Left ventricle myocardium inferior (tissue), 1 donor: ENCODE data around the gene NUTM2F. TPM values are rescaled to one million over a fixed set of nuclear protein-coding genes. Genes with fewer than 3 reads are reported as not detected.
"Not testable (repeated sequence)": the region's sequence is repeated elsewhere in the genome, so short reads cannot be mapped to it uniquely, and the experiment has no call there.

Source experiments
- DNase-seq: peaks from one replicate; pipeline ENCODE4 v3.0.0-alpha.2; 2020
- H3K27ac ChIP-seq: fragments of 200-600 bp; replicated peaks from 2 replicates; pipeline ENCODE4 v1.8.0; 2021
- H3K27me3 ChIP-seq: fragments of 200-600 bp; 2 replicates; pipeline ENCODE4 v1.8.0; 2021; ENCODE audit warnings: low read depth
- H3K36me3 ChIP-seq: fragments of 200-600 bp; 2 replicates; pipeline ENCODE4 v1.8.0; 2021
- H3K4me1 ChIP-seq: fragments of 200-600 bp; 2 replicates; pipeline ENCODE4 v1.8.0; 2021
- H3K4me3 ChIP-seq: fragments of 200-600 bp; 2 replicates; pipeline ENCODE4 v1.8.0; 2021; ENCODE audit warnings: mild to moderate bottlenecking, moderate library complexity
- H3K9me3 ChIP-seq: fragments of 200-600 bp; replicated peaks from 2 replicates; pipeline ENCODE4 v1.8.0; 2021
- intact Hi-C: fragments of 100-400 bp; cut with micrococcal nuclease; formaldehyde crosslinking; loops from one replicate; pipeline ENCODE4 v1.11.0; 2022
- total RNA-seq: library from RNA; stranded (reverse); fragmentation: NEBNext Ultra II Directional; extraction: Animal tissue kit (Norgen Biotek cat#: 25700); gene quantifications from one replicate; pipeline ENCODE4 v1.2.1, GENCODE V29; 2021
- TF ChIP-seq, protein P1 (sequence below): fragments of 200-600 bp; IDR thresholded peaks from 2 replicates; pipeline ENCODE4 v1.8.0; 2021; ENCODE audit warnings: antibody characterized with exemption, mild to moderate bottlenecking, borderline replicate concordance
- donor health status: DM: no; HTN: yes; CAD: no; lungs with severe emphysema.

Gene NUTM2F
- total RNA-seq, 1 donor from 2014 or later: not detected

DNA sequence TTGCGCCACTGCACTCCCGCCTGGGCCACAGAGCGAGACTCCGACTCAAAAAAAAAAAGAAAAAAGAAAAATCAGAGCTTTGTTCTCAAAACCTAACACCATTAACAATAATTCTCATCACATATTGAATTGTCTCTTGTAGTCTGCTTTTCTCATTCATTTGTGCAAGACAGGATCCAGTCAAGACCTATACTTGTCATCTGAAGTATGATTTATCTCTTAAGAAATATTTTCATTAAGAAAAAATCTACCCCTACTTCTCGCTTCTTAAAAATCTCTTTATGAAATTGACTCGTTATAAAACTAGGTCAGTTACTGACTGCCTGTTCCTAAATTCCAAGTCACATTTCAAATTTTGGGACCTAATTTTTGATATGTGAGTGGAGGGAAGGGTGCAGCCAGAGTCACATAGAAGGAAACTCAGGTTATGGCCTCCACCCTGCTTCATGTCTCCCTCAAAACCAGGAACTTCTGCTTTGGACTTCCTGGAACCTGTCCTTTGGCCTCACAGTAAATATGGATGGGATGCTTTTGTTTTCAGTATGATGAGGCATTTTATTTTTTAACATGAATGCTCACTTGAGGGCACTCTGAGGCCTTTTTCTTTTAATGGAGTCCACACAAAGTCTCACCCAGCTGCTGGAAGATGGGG is 50.4 kb downstream of the NUTM2F start:
- Histone ChIP-seq H3K9me3 (no peaks in the 10 kb centered on the region), H3K36me3 (peaks cover 23% of the 10 kb centered on the region), H3K27ac (no peak overlapping the region), H3K27me3 (no peaks in the 10 kb centered on the region), H3K4me3 (no peak overlapping the region), H3K4me1 (no peaks in the 10 kb centered on the region)
- TF ChIP-seq, protein P1, sequence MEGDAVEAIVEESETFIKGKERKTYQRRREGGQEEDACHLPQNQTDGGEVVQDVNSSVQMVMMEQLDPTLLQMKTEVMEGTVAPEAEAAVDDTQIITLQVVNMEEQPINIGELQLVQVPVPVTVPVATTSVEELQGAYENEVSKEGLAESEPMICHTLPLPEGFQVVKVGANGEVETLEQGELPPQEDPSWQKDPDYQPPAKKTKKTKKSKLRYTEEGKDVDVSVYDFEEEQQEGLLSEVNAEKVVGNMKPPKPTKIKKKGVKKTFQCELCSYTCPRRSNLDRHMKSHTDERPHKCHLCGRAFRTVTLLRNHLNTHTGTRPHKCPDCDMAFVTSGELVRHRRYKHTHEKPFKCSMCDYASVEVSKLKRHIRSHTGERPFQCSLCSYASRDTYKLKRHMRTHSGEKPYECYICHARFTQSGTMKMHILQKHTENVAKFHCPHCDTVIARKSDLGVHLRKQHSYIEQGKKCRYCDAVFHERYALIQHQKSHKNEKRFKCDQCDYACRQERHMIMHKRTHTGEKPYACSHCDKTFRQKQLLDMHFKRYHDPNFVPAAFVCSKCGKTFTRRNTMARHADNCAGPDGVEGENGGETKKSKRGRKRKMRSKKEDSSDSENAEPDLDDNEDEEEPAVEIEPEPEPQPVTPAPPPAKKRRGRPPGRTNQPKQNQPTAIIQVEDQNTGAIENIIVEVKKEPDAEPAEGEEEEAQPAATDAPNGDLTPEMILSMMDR: no peak
- DNase-seq: no peak
- intact Hi-C loops: no loop called here

GRCh38 chr9:94277029-94277428 is 51.4 kb downstream of the NUTM2F start:
- H3K4me3 ChIP-seq, DNase-seq, H3K27me3 ChIP-seq, H3K27ac ChIP-seq, H3K4me1 ChIP-seq, intact Hi-C loops, H3K9me3 ChIP-seq: not testable (repeated sequence)
- peaks cover 23% of the 10 kb centered on the region for H3K36me3 ChIP-seq

- H3K36me3 ChIP-seq: peaks cover 10% of the 10 kb centered on the region
Observed at GRCh38 chr9:94270009-94270408, 58.4 kb downstream of the NUTM2F start.

GRCh38 chr9:94269264-94269663 is 59.2 kb downstream of the NUTM2F start:
- Histone ChIP-seq H3K36me3 (peaks cover 9% of the 10 kb centered on the region), H3K27ac (no peak overlapping the region), H3K9me3 (peaks cover 14% of the 10 kb centered on the region), H3K4me3 (no peak overlapping the region), H3K4me1 (peaks cover 11% of the 10 kb centered on the region), H3K27me3 (no peaks in the 10 kb centered on the region)
- TF ChIP-seq, protein P1: no peak
- no peak for DNase-seq
- intact Hi-C loops: no loop called here

More at GRCh38 chr9:94270009-94270408, 58.4 kb downstream of the NUTM2F start:
- intact Hi-C loops: no loop called here
- Histone ChIP-seq H3K27ac (peak overlapping the region; percentile 9), H3K27me3 (no peaks in the 10 kb centered on the region), H3K9me3 (peaks cover 14% of the 10 kb centered on the region), H3K4me3 (no peak overlapping the region), H3K4me1 (peaks cover 11% of the 10 kb centered on the region)
- TF ChIP-seq, protein P1: no peak
- DNase-seq: no peak

Other genes with a start within 250 kb of the NUTM2F start
- gene PTPDC1, start 244.2 kb downstream of the NUTM2F start, total RNA-seq: 7.9 TPM
- 1.3 TPM for gene ZNF169, start 69.3 kb downstream of the NUTM2F start, total RNA-seq
- not detected for gene PCAT7, start 226.4 kb upstream of the NUTM2F start, total RNA-seq